HepG2 (cell line): Measurements from ENCODE around the gene CRHBP. TPM values are rescaled to one million over a fixed set of nuclear protein-coding genes. Genes with fewer than 3 reads are reported as not detected.

Experiments used
- ATAC-seq: fragments of 200-7000 bp; cut with Tn5 transposase; 3 replicates; pipeline ENCODE4 v1.9.1; 2020; ENCODE audit warnings: mild to moderate bottlenecking, moderate library complexity
- BruUV-seq: library from RNA; stranded (reverse); fragments of 400-500 nt; replicated peaks from 2 replicates; lab custom pipeline; 2021; lab: Mats Ljungman, UMichigan
- CTCF ChIA-PET: fragments of 300-600 bp; formaldehyde crosslinking; extraction: SDS; loops from one replicate; lab custom pipeline; 2021; ENCODE audit warnings: low total read pairs, inconsistent platforms, low intra/inter-chr PET ratio; lab: Yijun Ruan, JAX
- POLR2A ChIA-PET: fragments of 350-600 bp; sonication (Branson Sonifier 250); formaldehyde crosslinking; loops from one replicate; lab custom pipeline; 2020; ENCODE audit warnings: antibody characterized with exemption, inconsistent platforms; lab: Yijun Ruan, JAX
- DNase-seq: peaks from one replicate; pipeline ENCODE4 v3.0.0-alpha.2; 2015; ENCODE audit warnings: low spot score
- FAIRE-seq: peaks from 3 replicates; lab custom pipeline; 2011; peaks lifted over from hg19 to GRCh38; lab: Jason Lieb, UNC
- H2AFZ ChIP-seq: one replicate; pipeline ENCODE4 v1.6.1; 2011; ENCODE audit warnings: low read length, inconsistent platforms
- H3K27ac ChIP-seq: fragments of 300-600 bp; 3 replicates; pipeline ENCODE4 v1.8.0; 2011; ENCODE audit warnings: mixed run types, mild to moderate bottlenecking, mixed read lengths, low read length, inconsistent platforms; ENCODE audit not compliant: insufficient read depth; ENCODE audit errors: extremely low read length
- H3K27me3 ChIP-seq, 2 experiments: fragments of 200-600 bp in 1 of 2; 2 replicates in 1 of 2; 3 replicates in 1 of 2; pipeline versions ENCODE4 v1.6.0 to v1.8.0; 2011; ENCODE audit warnings: low read length in 2 of 2, mild to moderate bottlenecking in 2 of 2, moderate library complexity in 2 of 2, inconsistent platforms in 1 of 2; ENCODE audit not compliant: insufficient read depth in 2 of 2, control insufficient read depth in 1 of 2
- H3K36me3 ChIP-seq, 2 experiments: fragments of 200-600 bp in 1 of 2; replicated peaks in 1 of 2; 2 replicates in 1 of 2; 3 replicates in 1 of 2; pipeline versions ENCODE4 v1.5.1 to v1.8.0; 2011; ENCODE audit warnings: low read length in 2 of 2, inconsistent platforms in 1 of 2; ENCODE audit not compliant: insufficient read depth in 2 of 2, control insufficient read depth in 1 of 2
- H3K4me1 ChIP-seq: 2 replicates; pipeline ENCODE4 v1.5.1; 2012; ENCODE audit warnings: low read length, inconsistent platforms; ENCODE audit not compliant: insufficient read depth
- H3K4me2 ChIP-seq: 2 replicates; pipeline ENCODE4 v1.6.0; 2011; ENCODE audit warnings: low read depth, low read length, inconsistent platforms
- H3K4me3 ChIP-seq, 3 experiments: fragments of 200-600 bp in 1 of 3; sonication (generic), shearing (Covaris generic) in 1 of 3; replicated peaks in 1 of 3; 2 replicates each; pipeline ENCODE4 v1.5.1; 2011 to 2016; ENCODE audit warnings: low read length in 3 of 3, inconsistent platforms in 2 of 3, low read depth in 2 of 3, mild to moderate bottlenecking in 2 of 3, control low read depth in 1 of 3, mixed read lengths in 1 of 3; ENCODE audit not compliant: insufficient read depth in 1 of 3
- H3K79me2 ChIP-seq: one replicate; pipeline ENCODE4 v1.6.1; 2011; ENCODE audit warnings: low read length, inconsistent platforms; ENCODE audit not compliant: insufficient read depth
- H3K9ac ChIP-seq: 2 replicates; pipeline ENCODE4 v1.6.0; 2011; ENCODE audit warnings: mild to moderate bottlenecking, low read depth, low read length, inconsistent platforms; ENCODE audit not compliant: insufficient read depth
- H3K9me3 ChIP-seq: 2 replicates; pipeline ENCODE4 v1.5.1; 2012; ENCODE audit warnings: mild to moderate bottlenecking, low read length
- H4K20me1 ChIP-seq: 2 replicates; pipeline ENCODE4 v1.6.0; 2011; ENCODE audit warnings: inconsistent platforms, mild to moderate bottlenecking, low read length, moderate library complexity; ENCODE audit not compliant: insufficient read depth
- CREM ChIP-seq, 2 experiments: sonication (generic) in 1 of 2; formaldehyde crosslinking in 1 of 2; IDR thresholded peaks; 2 replicates each; pipeline versions ENCODE4 v1.4.0 to v1.6.1; 2016 to 2020; ENCODE audit warnings: antibody characterized with exemption in 1 of 2, mild to moderate bottlenecking in 1 of 2, missing genetic modification reagents in 1 of 2
- DRAP1 ChIP-seq: IDR thresholded peaks from 2 replicates; pipeline ENCODE4 v1.6.1; 2016; ENCODE audit warnings: missing genetic modification reagents, missing compliant biosample characterization
- FOXP4 ChIP-seq: sonication (generic); formaldehyde crosslinking; IDR thresholded peaks from 2 replicates; pipeline ENCODE4 v1.4.0; 2020; ENCODE audit warnings: missing genetic modification reagents
- GZF1 ChIP-seq: sonication (generic); formaldehyde crosslinking; IDR thresholded peaks from 2 replicates; pipeline ENCODE4 v1.5.1; 2020; ENCODE audit warnings: mild to moderate bottlenecking, missing genetic modification reagents
- KLF13 ChIP-seq: sonication (generic); formaldehyde crosslinking; IDR thresholded peaks from 2 replicates; pipeline ENCODE4 v1.4.0; 2020; ENCODE audit warnings: mild to moderate bottlenecking, missing genetic modification reagents
- NFKBIZ ChIP-seq: IDR thresholded peaks from 2 replicates; pipeline ENCODE4 v1.6.1; 2018; ENCODE audit warnings: missing genetic modification reagents, missing compliant biosample characterization
- NONO ChIP-seq, 2 experiments: fragments of 450-650 bp in 1 of 2; sonication (generic) in 1 of 2; formaldehyde crosslinking in 1 of 2; IDR thresholded peaks in 1 of 2; conservative IDR thresholded peaks in 1 of 2; 2 replicates each; pipeline versions ENCODE4 v1.6.1 to v1.8.0; 2017 to 2022; ENCODE audit warnings: mild to moderate bottlenecking in 1 of 2, missing genetic modification reagents in 1 of 2, moderate library complexity in 1 of 2
- NRL ChIP-seq: sonication (generic); formaldehyde crosslinking; IDR thresholded peaks from 2 replicates; pipeline ENCODE4 v1.5.0; 2020; ENCODE audit warnings: missing genetic modification reagents, mild to moderate bottlenecking, moderate library complexity, borderline replicate concordance
- TBL1XR1 ChIP-seq: fragments of 150-350 bp; IDR thresholded peaks from 2 replicates; pipeline ENCODE4 v1.6.1; 2014; ENCODE audit warnings: borderline replicate concordance, low read length; ENCODE audit not compliant: partially characterized antibody
- ZNF232 ChIP-seq: sonication (generic); formaldehyde crosslinking; IDR thresholded peaks from 2 replicates; pipeline ENCODE4 v1.4.0; 2020; ENCODE audit warnings: missing genetic modification reagents, borderline replicate concordance
- ZNF432 ChIP-seq: sonication (generic); formaldehyde crosslinking; IDR thresholded peaks from 2 replicates; pipeline ENCODE4 v1.5.0; 2020; ENCODE audit warnings: missing genetic modification reagents, mild to moderate bottlenecking, borderline replicate concordance
- ZNF441 ChIP-seq: sonication (generic); formaldehyde crosslinking; IDR thresholded peaks from 2 replicates; pipeline ENCODE4 v1.7.0; 2021; ENCODE audit warnings: missing genetic modification reagents, borderline replicate concordance
- ZNF572 ChIP-seq: sonication (generic); formaldehyde crosslinking; IDR thresholded peaks from 2 replicates; pipeline ENCODE4 v1.5.1; 2020; ENCODE audit warnings: mild to moderate bottlenecking, missing genetic modification reagents
- WGBS: methylation state at CpG from one replicate; pipeline ENCODE4 v1.1.6; 2017; ENCODE audit warnings: low lambda C conversion rate; 5-methylcytosine and 5-hydroxymethylcytosine counted together
- in situ Hi-C: cut with HindIII; loops from 2 replicates; pipeline ENCODE4 v1.10.0; 2017; ENCODE audit warnings: low pct_unique_long_range_greater_than_20kb; ENCODE audit not compliant: extremely low pct_ligation_motif_present
- intact Hi-C: fragments of 100-400 bp; cut with micrococcal nuclease; formaldehyde crosslinking; loops from one replicate; pipeline ENCODE4 v1.10.0; 2022; ENCODE audit not compliant: unreplicated experiment
- polyA plus RNA-seq, 8 experiments: library from polyadenylated mRNA; depleted of rRNA in 3 of 8; stranded (reverse) in 7 of 8; unstranded in 1 of 8; fragments of >200 nt; fragmentation: Illumina TruSeq in 4 of 8; extraction: Trizol in 4 of 8; gene quantifications; 2 replicates each; pipeline versions ENCODE4 v1.2.1 to v1.2.3, GENCODE V29; 2011 to 2016; ENCODE audit warnings: low read depth in 4 of 8, missing spikeins in 1 of 8, mixed read lengths in 1 of 8; ENCODE audit not compliant: insufficient read depth in 1 of 8
- total RNA-seq, 5 experiments: library from RNA; depleted of rRNA; stranded (reverse); fragments of >200 nt; fragmentation: Illumina TruSeq; extraction: Trizol; gene quantifications; 2 replicates each; pipeline ENCODE4 v1.2.3, GENCODE V29; 2016; ENCODE audit warnings: low read depth in 1 of 5

The CRHBP gene
- total and polyA plus RNA-seq, 2 of the 13 experiments (the other 11 are each of a cell fraction or from before 2014, with no cell fraction given): not detected

- BruUV-seq: no TSS peak
- DNase-seq (no peak), ATAC-seq (peak; percentile 43)
- no peaks in the 10 kb centered on the region for H3K4me1 ChIP-seq
- ChIA-PET POLR2A (no interaction called here), CTCF (no interaction called here)
- peaks cover 6 to 46% of the 10 kb centered on the region in 2 experiments for H3K27me3 ChIP-seq
- intact Hi-C loops (no loop called here), in situ Hi-C loops (no loop called here)
- H3K79me2 ChIP-seq: no peaks in the 10 kb centered on the region
- H3K27ac ChIP-seq: no peak overlapping the region
- WGBS: 26% methylated on average over 28 of the region's 81 CpGs
- no peak overlapping the region for H2AFZ ChIP-seq
- H3K36me3 ChIP-seq: no peaks in the 10 kb centered on the region
- no peak overlapping the region for H3K4me2 ChIP-seq
- H3K9ac ChIP-seq: no peak overlapping the region
- H3K4me3 ChIP-seq: no peak overlapping the region
- H3K9me3 ChIP-seq: no peaks in the 10 kb centered on the region
- no peak for TF ChIP-seq ZNF572 (CRISPR knock-in tag)
- TF ChIP-seq CREM (IDR thresholded peaks at IDR 0.05): no peak
- TF ChIP-seq CREM (CRISPR knock-in tag; IDR thresholded peaks at IDR 0.05): no peak
- TF ChIP-seq NONO (IDR thresholded peaks at IDR 0.05): no peak
- TF ChIP-seq NONO (CRISPR knock-in tag; conservative IDR thresholded peaks at IDR 0.05): no peak
- no peak for TF ChIP-seq DRAP1 (CRISPR knock-in tag)
- TF ChIP-seq KLF13 (CRISPR knock-in tag): no peak
- TF ChIP-seq FOXP4: no peak
- no peak for TF ChIP-seq TBL1XR1
- no peak for TF ChIP-seq NFKBIZ
- TF ChIP-seq ZNF441 (CRISPR knock-in tag): no peak
- TF ChIP-seq ZNF432: no peak
- no peak for TF ChIP-seq GZF1 (CRISPR knock-in tag)
- TF ChIP-seq NRL (CRISPR knock-in tag): no peak
- no peak for TF ChIP-seq ZNF232 (CRISPR knock-in tag)
- TF ChIP-seq, all 625 proteins: peak for 0
- H4K20me1 ChIP-seq: no peaks in the 10 kb centered on the region
- no peak for FAIRE-seq
Measured at GRCh38 chr5:76953551-76954382, 922 bp downstream of the CRHBP start.
